SK-N-SH (cell line): ENCODE measurements around the gene NTM. TPM values are rescaled to one million over a fixed set of nuclear protein-coding genes. Genes with fewer than 3 reads are reported as not detected.
A peak's percentile ranks its signal among the peaks of the same experiment; 100 is the strongest.

Source experiments
- CTCF ChIA-PET: fragments of 300-600, 350-600 bp; formaldehyde crosslinking; extraction: SDS; loops from one replicate; lab custom pipeline; 2021; lab: Yijun Ruan, JAX
- POLR2A ChIA-PET: fragments of 350-600 bp; sonication (Branson Sonifier 250); formaldehyde crosslinking; extraction: SDS; loops from one replicate; lab custom pipeline; 2020; ENCODE audit warnings: antibody characterized with exemption, inconsistent platforms; lab: Yijun Ruan, JAX
- DNase-seq: peaks from one replicate; pipeline ENCODE4 v3.0.0; 2012
- H2AFZ ChIP-seq: fragments of 200-600 bp; sonication (generic); 2 replicates; pipeline ENCODE4 v1.8.1; 2016; ENCODE audit warnings: antibody characterized with exemption, mild to moderate bottlenecking, low read depth
- H3F3A ChIP-seq: fragments of 200-600 bp; sonication (generic); replicated peaks from 2 replicates; pipeline ENCODE3; 2016; ENCODE audit warnings: antibody characterized with exemption, mild to moderate bottlenecking; ENCODE audit not compliant: insufficient read depth
- H3K27ac ChIP-seq, 2 experiments: fragments of 200-500 bp in 1 of 2; fragments of 200-600 bp in 1 of 2; sonication (Bioruptor generic) in 1 of 2; sonication (generic), shearing (Covaris generic) in 1 of 2; 2 replicates each; pipeline versions ENCODE4 v1.5.1 to v1.6.1; 2014 to 2016; ENCODE audit warnings: low read depth in 2 of 2, inconsistent platforms in 1 of 2, low read length in 1 of 2, mild to moderate bottlenecking in 1 of 2, mixed read lengths in 1 of 2
- H3K27me3 ChIP-seq: fragments of 200-600 bp; sonication (generic), shearing (Covaris generic); 2 replicates; pipeline ENCODE4 v1.6.1; 2016; ENCODE audit warnings: mixed run types; ENCODE audit not compliant: insufficient read depth
- H3K36me3 ChIP-seq, 2 experiments: fragments of 200-500 bp in 1 of 2; fragments of 200-600 bp in 1 of 2; sonication (Bioruptor generic) in 1 of 2; sonication (generic) in 1 of 2; replicated peaks in 1 of 2; 2 replicates each; pipeline versions ENCODE3 to v1.5.1; 2014 to 2016; ENCODE audit warnings: low read length in 1 of 2, mild to moderate bottlenecking in 1 of 2; ENCODE audit not compliant: insufficient read depth in 2 of 2, control insufficient read depth in 1 of 2
- H3K4me1 ChIP-seq, 2 experiments: fragments of 200-500 bp in 1 of 2; fragments of 200-600 bp in 1 of 2; sonication (Bioruptor generic) in 1 of 2; sonication (generic), shearing (Covaris generic) in 1 of 2; 2 replicates each; pipeline versions ENCODE4 v1.5.1 to v1.6.1; 2014 to 2016; ENCODE audit warnings: low read depth in 1 of 2, low read length in 1 of 2, mixed run types in 1 of 2; ENCODE audit not compliant: insufficient read depth in 2 of 2, control insufficient read depth in 1 of 2
- H3K4me2 ChIP-seq: fragments of 200-600 bp; sonication (generic), shearing (Covaris generic); 2 replicates; pipeline ENCODE4 v1.6.1; 2017; ENCODE audit warnings: mixed run types
- H3K4me3 ChIP-seq, 2 experiments: fragments of 200-500 bp in 1 of 2; fragments of 200-600 bp in 1 of 2; sonication (Bioruptor generic) in 1 of 2; sonication (generic), shearing (Covaris generic) in 1 of 2; 2 replicates each; pipeline versions ENCODE4 v1.5.1 to v1.8.1; 2014 to 2016; ENCODE audit warnings: low read depth in 2 of 2, inconsistent platforms in 1 of 2, low read length in 1 of 2, mild to moderate bottlenecking in 1 of 2, mixed read lengths in 1 of 2, moderate library complexity in 1 of 2
- H3K79me2 ChIP-seq: fragments of 200-600 bp; sonication (generic); 2 replicates; pipeline ENCODE4 v1.8.1; 2017; ENCODE audit warnings: mild to moderate bottlenecking; ENCODE audit not compliant: insufficient read depth
- H3K9ac ChIP-seq: fragments of 200-600 bp; sonication (generic); 2 replicates; pipeline ENCODE4 v1.6.1; 2017; ENCODE audit warnings: mixed run types
- H3K9me2 ChIP-seq: fragments of 200-600 bp; sonication (generic); 2 replicates; pipeline ENCODE4 v1.6.1; 2017; ENCODE audit warnings: mixed run types
- H3K9me3 ChIP-seq: fragments of 200-600 bp; sonication (generic); 2 replicates; pipeline ENCODE4 v1.6.1; 2017; ENCODE audit warnings: mixed run types, mild to moderate bottlenecking, moderate library complexity
- H4K20me1 ChIP-seq: fragments of 200-600 bp; sonication (generic); 2 replicates; pipeline ENCODE4 v1.6.1; 2017; ENCODE audit warnings: mild to moderate bottlenecking, mixed run types; ENCODE audit not compliant: insufficient read depth
- CHD2 ChIP-seq: fragments of 150-350 bp; IDR thresholded peaks from 2 replicates; pipeline ENCODE4 v1.6.1; 2018; ENCODE audit warnings: low read length; ENCODE audit not compliant: partially characterized antibody
- ELF1 ChIP-seq: IDR thresholded peaks from 2 replicates; pipeline ENCODE4 v1.4.0; 2012
- EZH2phosphoT487 ChIP-seq: fragments of 200-600 bp; sonication (generic); IDR thresholded peaks from 2 replicates; pipeline ENCODE4 v1.6.1; 2017; ENCODE audit warnings: low read depth, mixed run types, mild to moderate bottlenecking, antibody characterized with exemption, moderate library complexity, borderline replicate concordance
- FOXJ3 ChIP-seq: sonication (generic); formaldehyde crosslinking; IDR thresholded peaks from 2 replicates; pipeline ENCODE4 v1.5.1; 2020; ENCODE audit warnings: mild to moderate bottlenecking, missing genetic modification reagents
- GABPA ChIP-seq: IDR thresholded peaks from 2 replicates; pipeline ENCODE4 v1.4.0; 2012; ENCODE audit warnings: low read depth, mild to moderate bottlenecking
- GATA2 ChIP-seq: sonication (generic); formaldehyde crosslinking; IDR thresholded peaks from 2 replicates; pipeline ENCODE4 v1.5.0; 2020; ENCODE audit warnings: mild to moderate bottlenecking, missing genetic modification reagents
- JUND ChIP-seq: IDR thresholded peaks from 2 replicates; pipeline ENCODE4 v1.4.0; 2012
- MAX ChIP-seq: IDR thresholded peaks from 2 replicates; pipeline ENCODE4 v1.4.0; 2012; ENCODE audit warnings: low read depth
- MXI1 ChIP-seq: IDR thresholded peaks from 2 replicates; pipeline ENCODE4 v1.6.1; 2012; ENCODE audit warnings: mild to moderate bottlenecking, low read depth, low read length, improper control_type of control experiment
- NFIC ChIP-seq: IDR thresholded peaks from 2 replicates; pipeline ENCODE4 v1.4.0; 2012; ENCODE audit warnings: borderline replicate concordance
- PBX3 ChIP-seq: IDR thresholded peaks from 2 replicates; pipeline ENCODE4; 2012
- RCOR1 ChIP-seq: fragments of 150-350 bp; IDR thresholded peaks from 2 replicates; pipeline ENCODE4 v1.6.1; 2017; ENCODE audit warnings: antibody characterized with exemption, low read length
- RFX5 ChIP-seq: IDR thresholded peaks from 2 replicates; pipeline ENCODE4 v1.6.1; 2012; ENCODE audit warnings: mild to moderate bottlenecking, improper control_type of control experiment, low read length
- RXRA ChIP-seq: IDR thresholded peaks from 2 replicates; pipeline ENCODE4 v1.4.0; 2012; ENCODE audit warnings: low read depth, mild to moderate bottlenecking, borderline replicate concordance
- TCF12 ChIP-seq: IDR thresholded peaks from 2 replicates; pipeline ENCODE4 v1.4.0; 2012
- TEAD4 ChIP-seq: IDR thresholded peaks from 2 replicates; pipeline ENCODE4 v1.4.0; 2012; ENCODE audit warnings: mild to moderate bottlenecking, borderline replicate concordance; ENCODE audit not compliant: insufficient read depth
- WGBS: methylation state at CpG from one replicate; pipeline ENCODE4 v1.1.6; 2017; ENCODE audit warnings: low lambda C conversion rate; 5-methylcytosine and 5-hydroxymethylcytosine counted together
- polyA plus RNA-seq, 3 experiments: library from polyadenylated mRNA; depleted of rRNA; stranded (reverse); fragments of >200 nt; gene quantifications; 2 replicates each; pipeline ENCODE4 v1.2.3, GENCODE V29; 2012
- TF ChIP-seq, protein P1 (sequence below): IDR thresholded peaks from 2 replicates; pipeline ENCODE4 v1.6.1; 2012; ENCODE audit warnings: mild to moderate bottlenecking, low read depth, low read length, moderate library complexity
- TF ChIP-seq, protein P2 (sequence below): fragments of 200-600 bp; sonication (generic); IDR thresholded peaks from 2 replicates; pipeline ENCODE4 v1.6.1; 2017; ENCODE audit warnings: antibody characterized with exemption, mild to moderate bottlenecking, moderate library complexity

The NTM gene
- polyA plus RNA-seq, 1 of the 3 experiments (the other 2 are of a cell fraction), result 20.0 TPM

GRCh38 chr11:131976021-131976420 is 605.6 kb downstream of the NTM start (continued):
- TF ChIP-seq, protein P1, sequence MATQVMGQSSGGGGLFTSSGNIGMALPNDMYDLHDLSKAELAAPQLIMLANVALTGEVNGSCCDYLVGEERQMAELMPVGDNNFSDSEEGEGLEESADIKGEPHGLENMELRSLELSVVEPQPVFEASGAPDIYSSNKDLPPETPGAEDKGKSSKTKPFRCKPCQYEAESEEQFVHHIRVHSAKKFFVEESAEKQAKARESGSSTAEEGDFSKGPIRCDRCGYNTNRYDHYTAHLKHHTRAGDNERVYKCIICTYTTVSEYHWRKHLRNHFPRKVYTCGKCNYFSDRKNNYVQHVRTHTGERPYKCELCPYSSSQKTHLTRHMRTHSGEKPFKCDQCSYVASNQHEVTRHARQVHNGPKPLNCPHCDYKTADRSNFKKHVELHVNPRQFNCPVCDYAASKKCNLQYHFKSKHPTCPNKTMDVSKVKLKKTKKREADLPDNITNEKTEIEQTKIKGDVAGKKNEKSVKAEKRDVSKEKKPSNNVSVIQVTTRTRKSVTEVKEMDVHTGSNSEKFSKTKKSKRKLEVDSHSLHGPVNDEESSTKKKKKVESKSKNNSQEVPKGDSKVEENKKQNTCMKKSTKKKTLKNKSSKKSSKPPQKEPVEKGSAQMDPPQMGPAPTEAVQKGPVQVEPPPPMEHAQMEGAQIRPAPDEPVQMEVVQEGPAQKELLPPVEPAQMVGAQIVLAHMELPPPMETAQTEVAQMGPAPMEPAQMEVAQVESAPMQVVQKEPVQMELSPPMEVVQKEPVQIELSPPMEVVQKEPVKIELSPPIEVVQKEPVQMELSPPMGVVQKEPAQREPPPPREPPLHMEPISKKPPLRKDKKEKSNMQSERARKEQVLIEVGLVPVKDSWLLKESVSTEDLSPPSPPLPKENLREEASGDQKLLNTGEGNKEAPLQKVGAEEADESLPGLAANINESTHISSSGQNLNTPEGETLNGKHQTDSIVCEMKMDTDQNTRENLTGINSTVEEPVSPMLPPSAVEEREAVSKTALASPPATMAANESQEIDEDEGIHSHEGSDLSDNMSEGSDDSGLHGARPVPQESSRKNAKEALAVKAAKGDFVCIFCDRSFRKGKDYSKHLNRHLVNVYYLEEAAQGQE, result no peak
- TF ChIP-seq TEAD4, result no peak

GRCh38 chr11:131977231-131977630 is 606.8 kb downstream of the NTM start:
- no peak overlapping the region for H3K4me3 ChIP-seq
- no peaks in the 10 kb centered on the region for H3K27me3 ChIP-seq
- H3K27ac ChIP-seq, result peak overlapping the region; percentile 11 to 47; a peak in 3 of 4 replicates
- H3K9me3 ChIP-seq, result no peaks in the 10 kb centered on the region
- no peaks in the 10 kb centered on the region for H3K36me3 ChIP-seq
- H3K4me2 ChIP-seq, result peak overlapping the region; percentile 29; the same call in 1 of the 2 replicates
- no peaks in the 10 kb centered on the region for H3K9me2 ChIP-seq
- no peaks in the 10 kb centered on the region for H4K20me1 ChIP-seq
- peaks cover 5 to 36% of the 10 kb centered on the region in 2 experiments; a peak in 3 of 4 replicates for H3K4me1 ChIP-seq
- no peaks in the 10 kb centered on the region for H3F3A ChIP-seq
- CTCF ChIA-PET, result no interaction called here
- no peak for DNase-seq
- no peaks in the 10 kb centered on the region for H3K79me2 ChIP-seq
- TF ChIP-seq RCOR1 (no peak), GATA2 (CRISPR knock-in tag) (no peak), TCF12 (no peak), RXRA (no peak), FOXJ3 (no peak), NFIC (no peak), PBX3 (no peak), RFX5 (no peak), JUND (no peak), EZH2phosphoT487 (no peak), CHD2 (no peak), MAX (no peak), GABPA (no peak), ELF1 (no peak), MXI1 (no peak)
- TF ChIP-seq, protein P2, sequence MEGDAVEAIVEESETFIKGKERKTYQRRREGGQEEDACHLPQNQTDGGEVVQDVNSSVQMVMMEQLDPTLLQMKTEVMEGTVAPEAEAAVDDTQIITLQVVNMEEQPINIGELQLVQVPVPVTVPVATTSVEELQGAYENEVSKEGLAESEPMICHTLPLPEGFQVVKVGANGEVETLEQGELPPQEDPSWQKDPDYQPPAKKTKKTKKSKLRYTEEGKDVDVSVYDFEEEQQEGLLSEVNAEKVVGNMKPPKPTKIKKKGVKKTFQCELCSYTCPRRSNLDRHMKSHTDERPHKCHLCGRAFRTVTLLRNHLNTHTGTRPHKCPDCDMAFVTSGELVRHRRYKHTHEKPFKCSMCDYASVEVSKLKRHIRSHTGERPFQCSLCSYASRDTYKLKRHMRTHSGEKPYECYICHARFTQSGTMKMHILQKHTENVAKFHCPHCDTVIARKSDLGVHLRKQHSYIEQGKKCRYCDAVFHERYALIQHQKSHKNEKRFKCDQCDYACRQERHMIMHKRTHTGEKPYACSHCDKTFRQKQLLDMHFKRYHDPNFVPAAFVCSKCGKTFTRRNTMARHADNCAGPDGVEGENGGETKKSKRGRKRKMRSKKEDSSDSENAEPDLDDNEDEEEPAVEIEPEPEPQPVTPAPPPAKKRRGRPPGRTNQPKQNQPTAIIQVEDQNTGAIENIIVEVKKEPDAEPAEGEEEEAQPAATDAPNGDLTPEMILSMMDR, result no peak
- TF ChIP-seq, all 33 proteins: peak for 0
- 92% methylated on average over 6 of the region's 6 CpGs for WGBS
- POLR2A ChIA-PET, result no interaction called here
- Histone ChIP-seq H3K9ac (no peak overlapping the region), H2AFZ (no peak overlapping the region)
